A375 (cell line): ENCODE measurements around the gene SPATA20. TPM values are rescaled to one million over a fixed set of nuclear protein-coding genes. Genes with fewer than 3 reads are reported as not detected.

ENCODE experiments used
- total RNA-seq: library from RNA; depleted of rRNA; stranded (reverse); fragments of >200 nt; shearing (Covaris generic); gene quantifications from 2 replicates; pipeline ENCODE4 v1.2.3, GENCODE V29; 2014; rRNA removed

Gene SPATA20
- 59.5 and 65.7 TPM in 2 replicates for total RNA-seq

GRCh38 chr17:50547035-50547735 is at the start of gene SPATA20:
SPATA20 (plus strand) TSS chr17:50547174; CDS start chr17:50547209, 35 bp downstream.

GRCh38 chr17:50507871-50508572 is 39.0 kb upstream of the SPATA20 start, which contains the start of gene MYCBPAP:
MYCBPAP (plus strand) TSS chr17:50508439; CDS start chr17:50508675, 236 bp downstream.

GRCh38 chr17:50532452-50533024 is 14.4 kb upstream of the SPATA20 start, which contains the start of gene EPN3:
EPN3 (plus strand) TSS chr17:50532735; CDS start chr17:50536557, 3,822 bp downstream.

GRCh38 chr17:50560185-50560824 is 13.3 kb downstream of the SPATA20 start, which contains the start of gene CACNA1G:
CACNA1G (plus strand) TSS chr17:50560715; CDS start chr17:50561460, 745 bp downstream.

Other genes starting within 250 kb of the SPATA20 start
- 33.5 and 34.5 TPM in 2 replicates for gene XYLT2, start 201.0 kb upstream of the SPATA20 start, total RNA-seq
- 97.8 and 107 TPM in 2 replicates for gene MRPL27, start 174.0 kb upstream of the SPATA20 start, total RNA-seq
- gene EME1, start 173.9 kb upstream of the SPATA20 start, total RNA-seq = 27.2 and 31.6 TPM in 2 replicates
- 167 and 171 TPM in 2 replicates for gene LRRC59, start 149.7 kb upstream of the SPATA20 start, total RNA-seq
- 16.6 and 18.0 TPM in 2 replicates for gene ACSF2, start 121.0 kb upstream of the SPATA20 start, total RNA-seq
- gene CHAD, start 78.3 kb upstream of the SPATA20 start, total RNA-seq = not detected in 2 replicates
- gene RSAD1, start 68.3 kb upstream of the SPATA20 start, total RNA-seq = 34.4 and 37.4 TPM in 2 replicates
- gene MYCBPAP, start 38.7 kb upstream of the SPATA20 start, total RNA-seq = 1.7 and 2.0 TPM in 2 replicates
- gene EPN3, start 14.4 kb upstream of the SPATA20 start, total RNA-seq = not detected in 2 replicates
- 0.05 and 0.08 TPM in 2 replicates for gene CACNA1G, start 13.5 kb downstream of the SPATA20 start, total RNA-seq
- gene ABCC3, start 87.7 kb downstream of the SPATA20 start, total RNA-seq = 22.4 and 22.9 TPM in 2 replicates
- gene ANKRD40, start 160.7 kb downstream of the SPATA20 start, total RNA-seq = 27.5 and 32.4 TPM in 2 replicates
- 90.8 and 97.7 TPM in 2 replicates for gene LUC7L3, start 172.4 kb downstream of the SPATA20 start, total RNA-seq
- not detected in 2 replicates for gene ANKRD40CL, start 220.3 kb downstream of the SPATA20 start, total RNA-seq